Gastrocnemius medialis (tissue), 4 donors: ENCODE measurements around the gene UMOD. TPM values are rescaled to one million over a fixed set of nuclear protein-coding genes. Genes with fewer than 3 reads are reported as not detected.

Source experiments
- ATAC-seq, 2 donors: fragments of 150-250 bp; one replicate each; pipeline ENCODE4 v1.9.1; 2016
- DNase-seq, 2 donors: peaks; one replicate each; pipeline ENCODE4 v3.0.0-alpha.2; 2019
- H3K27ac ChIP-seq, 4 donors: fragments of 200-600 bp; sonication (generic); 1 replicate in 1 of 4; 2 replicates in 3 of 4; pipeline ENCODE4 v1.5.1; 2016 to 2018; ENCODE audit warnings: mild to moderate bottlenecking in 2 of 4, moderate library complexity in 1 of 4
- H3K27me3 ChIP-seq, 3 donors: fragments of 200-600 bp; sonication (generic) in 2 of 3; 1 replicate in 1 of 3; 2 replicates in 2 of 3; pipeline versions ENCODE4 v1.5.1 to v1.6.0; 2016 to 2019; ENCODE audit warnings: mild to moderate bottlenecking in 1 of 3, moderate library complexity in 1 of 3
- H3K36me3 ChIP-seq, 2 donors: fragments of 200-600 bp; sonication (generic) in 1 of 2; one replicate each; pipeline ENCODE4 v1.5.1; 2017 to 2018
- H3K4me1 ChIP-seq, 2 donors: fragments of 200-600 bp; sonication (generic) in 1 of 2; one replicate each; pipeline ENCODE4 v1.5.1; 2016 to 2017; ENCODE audit warnings: mild to moderate bottlenecking in 2 of 2
- H3K4me3 ChIP-seq, 4 donors: fragments of 200-600 bp; sonication (generic) in 3 of 4; 1 replicate in 1 of 4; 2 replicates in 3 of 4; pipeline ENCODE4 v1.5.1; 2016 to 2019; ENCODE audit warnings: mild to moderate bottlenecking in 2 of 4
- H3K9me3 ChIP-seq, 3 donors: fragments of 200-600 bp; sonication (generic) in 2 of 3; 1 replicate in 1 of 3; 2 replicates in 2 of 3; pipeline ENCODE4 v1.5.1; 2016 to 2019
- POLR2A ChIP-seq, 2 donors: fragments of 450-650 bp; IDR thresholded peaks; one replicate each; pipeline ENCODE4 v1.6.1; 2017; ENCODE audit warnings: antibody characterized with exemption in 2 of 2, mild to moderate bottlenecking in 2 of 2, moderate library complexity in 2 of 2
- in situ Hi-C, 4 donors: fragments of 200-750 bp; cut with MboI; loops; one replicate each; pipeline versions ENCODE4 v1.15.0 to v1.8.0; 2017; ENCODE audit warnings: low sequenced_read_pairs in 4 of 4
- intact Hi-C: fragments of 100-400 bp; cut with DNase I; formaldehyde crosslinking; loops from one replicate; pipeline ENCODE4 v1.15.1; 2023; ENCODE audit warnings: low total_unique reads
- total RNA-seq, 4 donors: library from RNA; depleted of rRNA; stranded (reverse); fragments of >200 nt; gene quantifications; one replicate each; pipeline versions ENCODE4 v1.1.0 to v1.2.3, GENCODE V29; 2016
- TF ChIP-seq, protein P1 (sequence below), 5 experiments: fragments of 450-650 bp in 3 of 5; fragments of 200-600 bp in 2 of 5; sonication (generic) in 2 of 5; IDR thresholded peaks in 4 of 5; conservative IDR thresholded peaks in 1 of 5; 1 replicate in 4 of 5; 2 replicates in 1 of 5; pipeline ENCODE4 v1.5.1; 2016 to 2019; ENCODE audit warnings: antibody characterized with exemption in 5 of 5, mild to moderate bottlenecking in 3 of 5, moderate library complexity in 3 of 5

The UMOD gene
- total RNA-seq, 4 donors from 2014 or later = not detected

DNA sequence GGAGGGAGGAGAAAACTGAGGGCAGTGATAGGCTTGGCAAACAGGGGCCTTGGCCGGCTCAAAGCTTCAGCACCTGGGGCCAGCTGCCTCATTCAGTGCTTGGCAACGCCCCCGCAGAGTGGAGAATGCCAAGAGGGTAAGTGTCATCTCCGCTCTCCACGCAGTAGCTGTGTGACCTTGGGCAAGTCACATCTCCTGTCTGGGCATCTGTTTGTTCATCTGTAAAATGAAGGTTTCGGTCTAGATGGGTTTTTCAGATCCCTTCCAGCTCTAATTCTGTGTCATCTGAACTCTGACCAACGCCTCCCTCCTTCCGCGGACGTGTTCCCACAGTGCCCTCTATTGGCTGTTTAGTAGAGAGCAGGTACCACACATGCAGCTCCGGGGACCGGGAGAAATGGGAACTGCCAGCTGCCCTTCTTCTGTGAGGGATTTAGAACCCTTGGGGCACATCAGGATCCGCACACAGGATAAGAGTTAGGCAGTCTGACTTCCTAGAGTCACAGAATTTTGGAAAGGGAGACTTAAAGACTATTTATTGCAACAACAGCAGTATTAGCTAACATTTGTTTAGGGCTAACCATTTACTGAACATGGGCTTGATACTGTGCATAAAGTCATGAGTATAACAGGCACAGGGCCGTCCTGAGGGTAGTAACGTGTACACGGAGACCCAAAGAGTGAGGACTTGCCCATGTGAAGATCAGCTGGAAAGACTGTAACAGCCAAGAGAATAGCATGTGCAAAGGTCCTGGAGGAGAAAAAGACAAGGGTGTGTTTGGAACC, 52.0 kb downstream of the UMOD start:
- in situ Hi-C loops (loop anchor here in 1 of 4 donors (5.0 kb wide), 1 partner anchor 393 kb away; no protein-coding TSS in a partner anchor), intact Hi-C loops (loop anchor here (2.0 kb wide), 1 partner anchor 394 kb away; no protein-coding TSS in a partner anchor)
- no peaks in the 10 kb centered on the region for H3K9me3 ChIP-seq
- H3K36me3 ChIP-seq = no peaks in the 10 kb centered on the region
- no peak for TF ChIP-seq POLR2A (IDR thresholded peaks at IDR 0.05)
- TF ChIP-seq, protein P1, sequence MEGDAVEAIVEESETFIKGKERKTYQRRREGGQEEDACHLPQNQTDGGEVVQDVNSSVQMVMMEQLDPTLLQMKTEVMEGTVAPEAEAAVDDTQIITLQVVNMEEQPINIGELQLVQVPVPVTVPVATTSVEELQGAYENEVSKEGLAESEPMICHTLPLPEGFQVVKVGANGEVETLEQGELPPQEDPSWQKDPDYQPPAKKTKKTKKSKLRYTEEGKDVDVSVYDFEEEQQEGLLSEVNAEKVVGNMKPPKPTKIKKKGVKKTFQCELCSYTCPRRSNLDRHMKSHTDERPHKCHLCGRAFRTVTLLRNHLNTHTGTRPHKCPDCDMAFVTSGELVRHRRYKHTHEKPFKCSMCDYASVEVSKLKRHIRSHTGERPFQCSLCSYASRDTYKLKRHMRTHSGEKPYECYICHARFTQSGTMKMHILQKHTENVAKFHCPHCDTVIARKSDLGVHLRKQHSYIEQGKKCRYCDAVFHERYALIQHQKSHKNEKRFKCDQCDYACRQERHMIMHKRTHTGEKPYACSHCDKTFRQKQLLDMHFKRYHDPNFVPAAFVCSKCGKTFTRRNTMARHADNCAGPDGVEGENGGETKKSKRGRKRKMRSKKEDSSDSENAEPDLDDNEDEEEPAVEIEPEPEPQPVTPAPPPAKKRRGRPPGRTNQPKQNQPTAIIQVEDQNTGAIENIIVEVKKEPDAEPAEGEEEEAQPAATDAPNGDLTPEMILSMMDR (IDR thresholded peaks at IDR 0.05 in 4 of 5, conservative IDR thresholded peaks at IDR 0.05 in 1 of 5) = peak in 3 of 5 experiments; percentile 24 to 51 (median 41)
- no peak for DNase-seq
- H3K4me1 ChIP-seq = no peaks in the 10 kb centered on the region
- H3K27me3 ChIP-seq = no peaks in the 10 kb centered on the region
- no peak overlapping the region for H3K27ac ChIP-seq
- no peak for ATAC-seq
- no peak overlapping the region for H3K4me3 ChIP-seq

DNA sequence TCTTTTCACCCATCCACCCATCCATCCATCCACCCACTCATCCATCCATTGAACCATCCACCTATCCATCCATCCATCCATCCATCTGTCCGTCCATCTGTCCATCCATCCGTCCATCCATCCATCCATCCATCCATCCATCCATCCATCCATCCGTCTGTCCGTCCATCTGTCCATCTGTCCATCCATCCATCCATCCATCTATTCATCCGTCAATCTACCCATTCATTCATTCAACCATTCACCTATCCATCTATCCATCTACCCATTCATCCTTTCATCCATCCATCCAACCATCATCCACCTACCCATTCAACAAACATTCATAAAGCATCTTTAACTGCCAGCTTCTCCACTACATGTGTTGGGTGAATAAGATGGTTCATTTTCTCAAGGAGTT, 54.1 kb downstream of the UMOD start:
- TF ChIP-seq, protein P1 (IDR thresholded peaks at IDR 0.05 in 4 of 5, conservative IDR thresholded peaks at IDR 0.05 in 1 of 5) = no peak
- TF ChIP-seq POLR2A (IDR thresholded peaks at IDR 0.05) = no peak
- no peak overlapping the region for H3K27ac ChIP-seq
- no peaks in the 10 kb centered on the region for H3K9me3 ChIP-seq
- no peak for DNase-seq
- H3K36me3 ChIP-seq = no peaks in the 10 kb centered on the region
- no peak for ATAC-seq
- intact Hi-C loops (no loop called here), in situ Hi-C loops (no loop called here)
- H3K4me1 ChIP-seq = no peaks in the 10 kb centered on the region
- H3K4me3 ChIP-seq = no peak overlapping the region
- H3K27me3 ChIP-seq = no peaks in the 10 kb centered on the region

DNA sequence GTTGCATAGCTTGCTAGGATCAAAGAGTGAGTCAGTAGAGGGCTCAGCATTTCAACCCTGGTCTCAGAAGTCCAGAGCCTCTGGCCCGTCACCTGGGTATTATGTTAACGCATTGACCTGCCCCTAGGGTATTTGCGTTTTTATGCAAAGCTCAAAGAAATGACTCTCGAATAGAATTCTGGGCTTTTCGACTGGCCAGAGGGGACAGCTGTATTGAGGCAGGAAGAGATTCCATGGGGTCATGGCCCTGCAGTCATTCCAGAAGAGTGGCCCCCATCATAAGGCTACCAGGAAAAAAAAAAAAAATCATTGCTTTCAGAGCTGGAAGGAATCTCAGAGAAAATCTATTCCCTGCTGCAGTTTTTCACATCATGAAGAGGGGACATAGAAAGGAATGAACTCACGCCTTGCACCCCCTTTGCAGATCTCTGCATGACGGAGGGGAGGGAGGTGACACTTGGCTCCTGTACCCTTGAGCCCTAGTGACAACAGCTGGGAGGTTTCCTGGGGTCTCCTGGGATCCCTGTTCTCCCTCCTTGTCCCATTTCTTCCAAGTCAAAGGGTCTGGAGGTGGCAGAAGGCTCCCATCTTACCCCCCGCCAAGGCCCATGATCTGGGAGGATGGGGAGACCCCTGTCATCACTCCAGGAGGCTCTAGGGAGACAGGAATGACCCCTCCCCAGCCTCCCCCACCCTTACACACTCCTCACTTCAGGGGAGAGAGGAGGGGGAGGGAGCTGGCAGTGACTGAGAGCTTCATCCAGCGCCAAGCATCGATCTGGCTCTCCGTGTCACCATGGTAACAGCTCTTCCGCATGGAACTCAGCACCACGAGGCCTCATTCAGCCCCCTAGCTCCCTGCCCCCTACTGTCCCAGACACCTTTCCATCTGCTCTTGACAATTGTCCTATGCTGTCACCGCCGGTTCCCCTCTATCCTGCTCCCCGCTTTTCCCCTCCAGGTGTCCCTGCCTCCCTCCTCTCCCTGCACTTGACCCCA, 61.0 kb downstream of the UMOD start:
- Histone ChIP-seq H3K9me3 (no peaks in the 10 kb centered on the region), H3K36me3 (no peaks in the 10 kb centered on the region), H3K27me3 (no peaks in the 10 kb centered on the region), H3K4me3 (no peak overlapping the region), H3K4me1 (no peaks in the 10 kb centered on the region), H3K27ac (no peak overlapping the region)
- TF ChIP-seq POLR2A (IDR thresholded peaks at IDR 0.05) = no peak
- TF ChIP-seq, protein P1 (IDR thresholded peaks at IDR 0.05 in 4 of 5, conservative IDR thresholded peaks at IDR 0.05 in 1 of 5) = no peak
- in situ Hi-C loops = no loop called here
- no peak for ATAC-seq
- intact Hi-C loops = no loop called here
- no peak for DNase-seq

DNA sequence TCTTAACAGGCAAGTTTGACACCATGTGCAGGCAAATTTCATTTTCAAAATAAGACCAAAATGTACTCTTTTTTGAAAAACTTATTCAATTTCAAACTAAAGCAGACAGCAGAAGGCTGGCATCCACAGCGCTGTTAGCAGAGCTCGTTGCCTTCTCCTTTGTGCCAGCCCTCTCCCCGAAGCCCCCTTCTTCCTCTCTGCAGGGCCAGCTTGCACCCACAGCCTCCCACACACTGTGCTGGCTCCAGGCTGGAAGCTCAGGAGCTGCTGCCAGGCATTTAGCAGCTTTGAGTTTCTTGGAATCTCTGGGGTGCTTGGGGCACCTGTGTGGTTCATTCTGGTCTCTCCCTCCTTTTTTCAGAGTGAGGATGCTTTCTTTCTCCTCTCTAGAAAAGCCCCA, 62.9 kb downstream of the UMOD start:
- no peak for DNase-seq
- Histone ChIP-seq H3K4me3 (no peak overlapping the region), H3K36me3 (no peaks in the 10 kb centered on the region), H3K4me1 (no peaks in the 10 kb centered on the region), H3K27ac (no peak overlapping the region), H3K27me3 (no peaks in the 10 kb centered on the region), H3K9me3 (no peaks in the 10 kb centered on the region)
- intact Hi-C loops (no loop called here), in situ Hi-C loops (no loop called here)
- TF ChIP-seq, protein P1 (IDR thresholded peaks at IDR 0.05 in 4 of 5, conservative IDR thresholded peaks at IDR 0.05 in 1 of 5) = no peak
- TF ChIP-seq POLR2A (IDR thresholded peaks at IDR 0.05) = no peak
- ATAC-seq = no peak
